ENCODE measurements around the gene ARL15.

DNA sequence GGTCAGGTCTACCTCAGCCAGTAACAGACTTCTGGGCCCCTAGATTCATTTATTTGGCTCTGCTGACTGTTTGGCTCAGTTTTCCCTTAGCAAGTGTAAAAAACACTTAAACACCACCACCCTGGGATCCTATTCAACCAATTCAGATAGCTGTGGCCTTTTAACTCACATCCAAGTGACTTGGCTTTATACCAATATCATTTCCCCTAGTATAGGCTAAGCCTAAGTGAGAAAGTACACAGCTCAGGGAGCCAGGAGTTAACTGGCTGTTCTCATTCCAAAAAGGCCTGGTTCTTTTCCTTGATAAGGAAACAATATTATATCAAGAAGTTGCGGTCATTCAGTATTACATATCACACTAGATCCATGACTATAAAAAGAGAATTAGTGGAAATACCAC is 163.5 kb downstream of the ARL15 start:
- TF ChIP-seq CTCF (IDR thresholded peaks at IDR 0.05) (no peak), POLR2A (IDR thresholded peaks at IDR 0.05) (no peak)
